MM.1S (cell line): Measurements from ENCODE around the gene KCNIP4.

ENCODE experiments used
- DNase-seq: peaks from one replicate; pipeline ENCODE4 v3.0.0-alpha.2; 2015
- H2AFZ ChIP-seq: fragments of 300-600 bp; sonication (generic); 2 replicates; pipeline ENCODE4 v1.6.0; 2016; ENCODE audit warnings: antibody characterized with exemption, low read length
- H3F3A ChIP-seq: fragments of 300-600 bp; sonication (generic); 2 replicates; pipeline ENCODE4 v1.6.1; 2016; ENCODE audit warnings: mild to moderate bottlenecking, antibody characterized with exemption, low read length, moderate library complexity, mixed read lengths; ENCODE audit not compliant: insufficient read depth
- H3K27ac ChIP-seq: fragments of 300-600 bp; sonication (generic); 2 replicates; pipeline ENCODE4 v1.5.1; 2016; ENCODE audit warnings: mild to moderate bottlenecking, low read length
- H3K27me3 ChIP-seq: fragments of 300-600 bp; sonication (generic); replicated peaks from 2 replicates; pipeline ENCODE4 v1.6.0; 2016; ENCODE audit warnings: low read length; ENCODE audit not compliant: insufficient read depth
- H3K36me3 ChIP-seq: fragments of 300-600 bp; sonication (generic); replicated peaks from 2 replicates; pipeline ENCODE4 v1.6.1; 2016; ENCODE audit warnings: mild to moderate bottlenecking, low read length, mixed read lengths; ENCODE audit not compliant: insufficient read depth
- H3K4me1 ChIP-seq: fragments of 300-600 bp; sonication (generic); 2 replicates; pipeline ENCODE4 v1.6.1; 2016; ENCODE audit warnings: low read length, mixed read lengths
- H3K4me2 ChIP-seq: fragments of 300-600 bp; sonication (generic); 2 replicates; pipeline ENCODE4 v1.6.0; 2016; ENCODE audit warnings: low read depth, low read length
- H3K4me3 ChIP-seq: fragments of 300-600 bp; sonication (generic); 2 replicates; pipeline ENCODE4 v1.5.1; 2016; ENCODE audit warnings: low read length, mixed read lengths
- H3K79me2 ChIP-seq: fragments of 300-600 bp; sonication (generic); 2 replicates; pipeline ENCODE4 v1.6.1; 2016; ENCODE audit warnings: mixed run types, low read length, mixed read lengths
- H3K9ac ChIP-seq: fragments of 300-600 bp; sonication (generic); 2 replicates; pipeline ENCODE4 v1.6.1; 2016; ENCODE audit warnings: low read length, mixed read lengths
- H3K9me2 ChIP-seq: fragments of 300-600 bp; sonication (generic); replicated peaks from 2 replicates; pipeline ENCODE4 v1.6.1; 2016; ENCODE audit warnings: mild to moderate bottlenecking, low read length, mixed read lengths; ENCODE audit not compliant: insufficient read depth
- H3K9me3 ChIP-seq: fragments of 300-600 bp; sonication (generic); replicated peaks from 2 replicates; pipeline ENCODE4 v1.6.1; 2016; ENCODE audit warnings: mild to moderate bottlenecking, low read length, mixed read lengths; ENCODE audit not compliant: insufficient read depth
- H4K20me1 ChIP-seq: fragments of 300-600 bp; sonication (generic); 2 replicates; pipeline ENCODE4 v1.6.1; 2016; ENCODE audit warnings: mild to moderate bottlenecking, low read length, moderate library complexity, mixed read lengths; ENCODE audit not compliant: insufficient read depth
- EZH2 ChIP-seq: fragments of 300-600 bp; sonication (generic); optimal IDR thresholded peaks from 2 replicates; pipeline ENCODE3; 2017; ENCODE audit warnings: low read depth, mild to moderate bottlenecking, antibody characterized with exemption, low read length, mixed read lengths
- EZH2phosphoT487 ChIP-seq: fragments of 300-600 bp; sonication (generic); IDR thresholded peaks from 2 replicates; pipeline ENCODE4 v1.6.1; 2018; ENCODE audit warnings: antibody characterized with exemption, low read length
- TF ChIP-seq, protein P1 (sequence below): fragments of 300-600 bp; sonication (generic); IDR thresholded peaks from 2 replicates; pipeline ENCODE4 v1.5.1; 2016; ENCODE audit warnings: antibody characterized with exemption, low read length, mixed read lengths

Gene KCNIP4

GRCh38 chr4:20899591-20899990, 1049.0 kb downstream of the KCNIP4 start:
- Histone ChIP-seq H2AFZ (no peak overlapping the region), H3K9me3 (no peaks in the 10 kb centered on the region), H3K27me3 (no peaks in the 10 kb centered on the region), H3K4me2 (no peak overlapping the region), H3K79me2 (no peaks in the 10 kb centered on the region), H3F3A (no peaks in the 10 kb centered on the region), H3K4me3 (no peak overlapping the region), H3K9ac (no peak overlapping the region), H4K20me1 (no peaks in the 10 kb centered on the region), H3K27ac (no peak overlapping the region), H3K4me1 (no peaks in the 10 kb centered on the region), H3K36me3 (no peaks in the 10 kb centered on the region), H3K9me2 (no peaks in the 10 kb centered on the region)
- TF ChIP-seq, protein P1, sequence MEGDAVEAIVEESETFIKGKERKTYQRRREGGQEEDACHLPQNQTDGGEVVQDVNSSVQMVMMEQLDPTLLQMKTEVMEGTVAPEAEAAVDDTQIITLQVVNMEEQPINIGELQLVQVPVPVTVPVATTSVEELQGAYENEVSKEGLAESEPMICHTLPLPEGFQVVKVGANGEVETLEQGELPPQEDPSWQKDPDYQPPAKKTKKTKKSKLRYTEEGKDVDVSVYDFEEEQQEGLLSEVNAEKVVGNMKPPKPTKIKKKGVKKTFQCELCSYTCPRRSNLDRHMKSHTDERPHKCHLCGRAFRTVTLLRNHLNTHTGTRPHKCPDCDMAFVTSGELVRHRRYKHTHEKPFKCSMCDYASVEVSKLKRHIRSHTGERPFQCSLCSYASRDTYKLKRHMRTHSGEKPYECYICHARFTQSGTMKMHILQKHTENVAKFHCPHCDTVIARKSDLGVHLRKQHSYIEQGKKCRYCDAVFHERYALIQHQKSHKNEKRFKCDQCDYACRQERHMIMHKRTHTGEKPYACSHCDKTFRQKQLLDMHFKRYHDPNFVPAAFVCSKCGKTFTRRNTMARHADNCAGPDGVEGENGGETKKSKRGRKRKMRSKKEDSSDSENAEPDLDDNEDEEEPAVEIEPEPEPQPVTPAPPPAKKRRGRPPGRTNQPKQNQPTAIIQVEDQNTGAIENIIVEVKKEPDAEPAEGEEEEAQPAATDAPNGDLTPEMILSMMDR = no peak
- TF ChIP-seq EZH2 (no peak), EZH2phosphoT487 (no peak)
- no peak for DNase-seq

GRCh38 chr4:20895988-20896387, 1052.6 kb downstream of the KCNIP4 start:
- no peaks in the 10 kb centered on the region for H3K79me2 ChIP-seq
- H4K20me1 ChIP-seq = no peaks in the 10 kb centered on the region
- no peak overlapping the region for H3K27ac ChIP-seq
- H3K9me2 ChIP-seq = no peaks in the 10 kb centered on the region
- no peaks in the 10 kb centered on the region for H3K27me3 ChIP-seq
- no peaks in the 10 kb centered on the region for H3K4me1 ChIP-seq
- H3K9me3 ChIP-seq = no peaks in the 10 kb centered on the region
- no peak overlapping the region for H3K4me2 ChIP-seq
- no peak overlapping the region for H3K9ac ChIP-seq
- no peak overlapping the region for H2AFZ ChIP-seq
- no peaks in the 10 kb centered on the region for H3K36me3 ChIP-seq
- H3K4me3 ChIP-seq = no peak overlapping the region
- TF ChIP-seq EZH2 = no peak
- TF ChIP-seq, protein P1 = no peak
- no peak for TF ChIP-seq EZH2phosphoT487
- no peaks in the 10 kb centered on the region for H3F3A ChIP-seq
- DNase-seq = no peak

GRCh38 chr4:20895208-20895607, 1053.4 kb downstream of the KCNIP4 start:
- no peak overlapping the region for H2AFZ ChIP-seq
- no peaks in the 10 kb centered on the region for H3F3A ChIP-seq
- DNase-seq = no peak
- H3K4me2 ChIP-seq = no peak overlapping the region
- no peaks in the 10 kb centered on the region for H3K4me1 ChIP-seq
- no peaks in the 10 kb centered on the region for H3K9me3 ChIP-seq
- no peaks in the 10 kb centered on the region for H4K20me1 ChIP-seq
- no peak overlapping the region for H3K4me3 ChIP-seq
- no peaks in the 10 kb centered on the region for H3K27me3 ChIP-seq
- no peak overlapping the region for H3K9ac ChIP-seq
- H3K27ac ChIP-seq = no peak overlapping the region
- no peaks in the 10 kb centered on the region for H3K79me2 ChIP-seq
- H3K36me3 ChIP-seq = no peaks in the 10 kb centered on the region
- H3K9me2 ChIP-seq = no peaks in the 10 kb centered on the region
- TF ChIP-seq, protein P1 = no peak
- no peak for TF ChIP-seq EZH2
- no peak for TF ChIP-seq EZH2phosphoT487
